ENCODE results near the gene OSBPL8.

DNA sequence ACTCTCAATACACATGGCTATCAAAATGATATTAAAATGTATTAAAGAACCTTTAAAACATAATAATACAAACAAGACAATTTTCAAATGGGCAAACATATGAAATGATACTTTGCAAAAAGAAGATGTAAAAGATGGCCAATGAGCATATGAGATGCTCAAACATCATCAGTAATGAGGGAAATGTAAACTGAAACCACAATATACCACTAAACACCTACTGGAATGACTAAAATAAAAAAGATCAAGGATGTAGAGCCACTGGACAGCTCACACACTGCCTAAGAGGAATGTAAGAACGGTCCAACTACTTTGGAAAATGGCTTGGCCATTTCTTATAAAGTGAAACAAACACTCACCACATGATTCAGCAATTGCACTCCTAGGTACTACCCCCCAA lies 114.1 kb downstream of the OSBPL8 start:
- no peak for TF ChIP-seq EZH2phosphoT487 (IDR thresholded peaks at IDR 0.05; ENCODE audit: insufficient read depth, low read depth)
- no peak for TF ChIP-seq EZH2 (IDR thresholded peaks at IDR 0.05; ENCODE audit: insufficient read depth, poor library complexity, severe bottlenecking)
